K562 (cell line): Measurements from ENCODE around the gene KEL. TPM values are rescaled to one million over a fixed set of nuclear protein-coding genes. Genes with fewer than 3 reads are reported as not detected.

Experiments
- CREB1 ChIP-seq, 2 experiments: sonication (generic) in 1 of 2; formaldehyde crosslinking in 1 of 2; IDR thresholded peaks; 2 replicates each; pipeline versions ENCODE4 v1.6.1 to v1.8.0; 2012 to 2022; ENCODE audit warnings: inconsistent platforms in 1 of 2, mild to moderate bottlenecking in 1 of 2, missing genetic modification reagents in 1 of 2, moderate library complexity in 1 of 2
- RFX7 ChIP-seq: fragments of 250-450 bp; sonication (Bioruptor Pico); IDR thresholded peaks from 2 replicates; pipeline ENCODE4 v1.5.1; 2021; ENCODE audit warnings: mild to moderate bottlenecking
- ZNF274 ChIP-seq: IDR thresholded peaks from 2 replicates; pipeline ENCODE4 v1.6.1; 2011; ENCODE audit warnings: low read depth, mild to moderate bottlenecking, low read length, moderate library complexity, borderline replicate concordance
- polyA plus RNA-seq, 8 experiments: library from polyadenylated mRNA; depleted of rRNA in 4 of 8; stranded (reverse) in 5 of 8; unstranded in 3 of 8; fragments of >200 nt; fragmentation: Nextera tagmentation in 2 of 8; fragmentation: Illumina TruSeq in 1 of 8; extraction: Ambion mirVana in 2 of 8; extraction: Trizol in 1 of 8; gene quantifications; 2 replicates each; pipeline versions ENCODE4 v1.2.1 to v1.2.3, GENCODE V29; 2011 to 2014; ENCODE audit warnings: inconsistent platforms in 1 of 8, missing spikeins in 1 of 8
- total RNA-seq, 7 experiments: library from RNA; depleted of rRNA in 6 of 7; stranded (reverse); fragments of >200 nt in 6 of 7; fragmentation: Illumina TruSeq in 2 of 7; extraction: Trizol in 2 of 7; gene quantifications; 2 replicates each; pipeline versions ENCODE4 v1.2.1 to v1.2.3, GENCODE V29; 2011 to 2021; ENCODE audit warnings: low replicate concordance in 1 of 7
- TF ChIP-seq, protein P1 (sequence below): fragments of 450-650 bp; IDR thresholded peaks from 2 replicates; pipeline ENCODE4 v1.6.1; 2016; ENCODE audit warnings: mild to moderate bottlenecking, moderate library complexity

The KEL gene
- total and polyA plus RNA-seq, 9 of the 15 experiments (the other 6 are each of a cell fraction or from before 2014, with no cell fraction given) = 9.0 to 47.4 (median 22.2) TPM

DNA sequence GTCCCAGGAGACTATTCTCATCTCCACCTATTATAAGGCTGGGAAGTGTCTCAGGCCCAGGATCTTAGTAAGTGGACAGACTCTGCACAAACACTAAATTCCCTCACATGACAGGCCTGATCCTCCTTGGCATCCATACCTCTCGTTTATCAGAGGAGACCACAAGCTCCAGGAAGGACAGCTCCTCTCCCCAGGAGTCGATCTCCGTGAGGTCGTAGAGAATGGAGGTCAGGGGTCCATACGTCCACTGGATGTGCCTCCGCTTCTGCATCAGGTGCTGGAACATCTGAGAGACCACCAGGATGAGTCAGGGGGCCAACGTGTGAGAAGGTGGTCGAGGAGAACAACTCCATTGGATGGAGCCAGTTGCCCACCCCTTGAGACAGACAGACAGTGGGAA is 34.2 kb downstream of the KEL start (continued):
- TF ChIP-seq, protein P1, sequence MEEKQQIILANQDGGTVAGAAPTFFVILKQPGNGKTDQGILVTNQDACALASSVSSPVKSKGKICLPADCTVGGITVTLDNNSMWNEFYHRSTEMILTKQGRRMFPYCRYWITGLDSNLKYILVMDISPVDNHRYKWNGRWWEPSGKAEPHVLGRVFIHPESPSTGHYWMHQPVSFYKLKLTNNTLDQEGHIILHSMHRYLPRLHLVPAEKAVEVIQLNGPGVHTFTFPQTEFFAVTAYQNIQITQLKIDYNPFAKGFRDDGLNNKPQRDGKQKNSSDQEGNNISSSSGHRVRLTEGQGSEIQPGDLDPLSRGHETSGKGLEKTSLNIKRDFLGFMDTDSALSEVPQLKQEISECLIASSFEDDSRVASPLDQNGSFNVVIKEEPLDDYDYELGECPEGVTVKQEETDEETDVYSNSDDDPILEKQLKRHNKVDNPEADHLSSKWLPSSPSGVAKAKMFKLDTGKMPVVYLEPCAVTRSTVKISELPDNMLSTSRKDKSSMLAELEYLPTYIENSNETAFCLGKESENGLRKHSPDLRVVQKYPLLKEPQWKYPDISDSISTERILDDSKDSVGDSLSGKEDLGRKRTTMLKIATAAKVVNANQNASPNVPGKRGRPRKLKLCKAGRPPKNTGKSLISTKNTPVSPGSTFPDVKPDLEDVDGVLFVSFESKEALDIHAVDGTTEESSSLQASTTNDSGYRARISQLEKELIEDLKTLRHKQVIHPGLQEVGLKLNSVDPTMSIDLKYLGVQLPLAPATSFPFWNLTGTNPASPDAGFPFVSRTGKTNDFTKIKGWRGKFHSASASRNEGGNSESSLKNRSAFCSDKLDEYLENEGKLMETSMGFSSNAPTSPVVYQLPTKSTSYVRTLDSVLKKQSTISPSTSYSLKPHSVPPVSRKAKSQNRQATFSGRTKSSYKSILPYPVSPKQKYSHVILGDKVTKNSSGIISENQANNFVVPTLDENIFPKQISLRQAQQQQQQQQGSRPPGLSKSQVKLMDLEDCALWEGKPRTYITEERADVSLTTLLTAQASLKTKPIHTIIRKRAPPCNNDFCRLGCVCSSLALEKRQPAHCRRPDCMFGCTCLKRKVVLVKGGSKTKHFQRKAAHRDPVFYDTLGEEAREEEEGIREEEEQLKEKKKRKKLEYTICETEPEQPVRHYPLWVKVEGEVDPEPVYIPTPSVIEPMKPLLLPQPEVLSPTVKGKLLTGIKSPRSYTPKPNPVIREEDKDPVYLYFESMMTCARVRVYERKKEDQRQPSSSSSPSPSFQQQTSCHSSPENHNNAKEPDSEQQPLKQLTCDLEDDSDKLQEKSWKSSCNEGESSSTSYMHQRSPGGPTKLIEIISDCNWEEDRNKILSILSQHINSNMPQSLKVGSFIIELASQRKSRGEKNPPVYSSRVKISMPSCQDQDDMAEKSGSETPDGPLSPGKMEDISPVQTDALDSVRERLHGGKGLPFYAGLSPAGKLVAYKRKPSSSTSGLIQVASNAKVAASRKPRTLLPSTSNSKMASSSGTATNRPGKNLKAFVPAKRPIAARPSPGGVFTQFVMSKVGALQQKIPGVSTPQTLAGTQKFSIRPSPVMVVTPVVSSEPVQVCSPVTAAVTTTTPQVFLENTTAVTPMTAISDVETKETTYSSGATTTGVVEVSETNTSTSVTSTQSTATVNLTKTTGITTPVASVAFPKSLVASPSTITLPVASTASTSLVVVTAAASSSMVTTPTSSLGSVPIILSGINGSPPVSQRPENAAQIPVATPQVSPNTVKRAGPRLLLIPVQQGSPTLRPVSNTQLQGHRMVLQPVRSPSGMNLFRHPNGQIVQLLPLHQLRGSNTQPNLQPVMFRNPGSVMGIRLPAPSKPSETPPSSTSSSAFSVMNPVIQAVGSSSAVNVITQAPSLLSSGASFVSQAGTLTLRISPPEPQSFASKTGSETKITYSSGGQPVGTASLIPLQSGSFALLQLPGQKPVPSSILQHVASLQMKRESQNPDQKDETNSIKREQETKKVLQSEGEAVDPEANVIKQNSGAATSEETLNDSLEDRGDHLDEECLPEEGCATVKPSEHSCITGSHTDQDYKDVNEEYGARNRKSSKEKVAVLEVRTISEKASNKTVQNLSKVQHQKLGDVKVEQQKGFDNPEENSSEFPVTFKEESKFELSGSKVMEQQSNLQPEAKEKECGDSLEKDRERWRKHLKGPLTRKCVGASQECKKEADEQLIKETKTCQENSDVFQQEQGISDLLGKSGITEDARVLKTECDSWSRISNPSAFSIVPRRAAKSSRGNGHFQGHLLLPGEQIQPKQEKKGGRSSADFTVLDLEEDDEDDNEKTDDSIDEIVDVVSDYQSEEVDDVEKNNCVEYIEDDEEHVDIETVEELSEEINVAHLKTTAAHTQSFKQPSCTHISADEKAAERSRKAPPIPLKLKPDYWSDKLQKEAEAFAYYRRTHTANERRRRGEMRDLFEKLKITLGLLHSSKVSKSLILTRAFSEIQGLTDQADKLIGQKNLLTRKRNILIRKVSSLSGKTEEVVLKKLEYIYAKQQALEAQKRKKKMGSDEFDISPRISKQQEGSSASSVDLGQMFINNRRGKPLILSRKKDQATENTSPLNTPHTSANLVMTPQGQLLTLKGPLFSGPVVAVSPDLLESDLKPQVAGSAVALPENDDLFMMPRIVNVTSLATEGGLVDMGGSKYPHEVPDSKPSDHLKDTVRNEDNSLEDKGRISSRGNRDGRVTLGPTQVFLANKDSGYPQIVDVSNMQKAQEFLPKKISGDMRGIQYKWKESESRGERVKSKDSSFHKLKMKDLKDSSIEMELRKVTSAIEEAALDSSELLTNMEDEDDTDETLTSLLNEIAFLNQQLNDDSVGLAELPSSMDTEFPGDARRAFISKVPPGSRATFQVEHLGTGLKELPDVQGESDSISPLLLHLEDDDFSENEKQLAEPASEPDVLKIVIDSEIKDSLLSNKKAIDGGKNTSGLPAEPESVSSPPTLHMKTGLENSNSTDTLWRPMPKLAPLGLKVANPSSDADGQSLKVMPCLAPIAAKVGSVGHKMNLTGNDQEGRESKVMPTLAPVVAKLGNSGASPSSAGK = no peak
- TF ChIP-seq ZNF274 (no peak), CREB1 (IDR thresholded peaks at IDR 0.05) (no peak), CREB1 (CRISPR knock-in tag; IDR thresholded peaks at IDR 0.05) (no peak), RFX7 (CRISPR knock-in tag) (no peak)
